GM23338 (cell line): ENCODE measurements around the gene FCHO2.

Source experiments
- CREB1 ChIP-seq: fragments of 250-450 bp; sonication (Bioruptor Pico); IDR thresholded peaks from 2 replicates; pipeline ENCODE4 v1.5.0; 2020; ENCODE audit warnings: low read depth, mild to moderate bottlenecking, moderate library complexity
- CTCF ChIP-seq, 2 experiments: fragments of 200-600 bp in 1 of 2; sonication (generic) in 1 of 2; conservative IDR thresholded peaks; 2 replicates each; pipeline versions ENCODE4 v1.5.1 to v1.6.1; 2016 to 2017; ENCODE audit warnings: antibody characterized with exemption in 2 of 2, low read depth in 2 of 2, mild to moderate bottlenecking in 2 of 2, moderate library complexity in 1 of 2
- EZH2 ChIP-seq: fragments of 200-600 bp; sonication (generic); IDR thresholded peaks from one replicate; pipeline ENCODE4 v1.8.0; 2017; ENCODE audit warnings: antibody characterized with exemption, mild to moderate bottlenecking, low read depth; ENCODE audit not compliant: unreplicated experiment
- REST ChIP-seq: IDR thresholded peaks from one replicate; pipeline ENCODE4 v1.6.1; 2018; ENCODE audit warnings: antibody characterized with exemption; ENCODE audit not compliant: unreplicated experiment

GRCh38 chr5:73122875-73123810, 167.3 kb downstream of the FCHO2 start:
- no peak for TF ChIP-seq CTCF (conservative IDR thresholded peaks at IDR 0.05; ENCODE audit: low read depth in 2 of 2)
- no peak for TF ChIP-seq REST
- no peak for TF ChIP-seq EZH2
- no peak for TF ChIP-seq CREB1
